Astrocyte (in vitro differentiated cells and primary cell): ENCODE results near the gene PAK6. TPM values are rescaled to one million over a fixed set of nuclear protein-coding genes. Genes with fewer than 3 reads are reported as not detected.

Source experiments
- DNase-seq: peaks from one replicate; pipeline ENCODE4 v3.0.0-alpha.2; 2010; ENCODE audit warnings: low read depth
- FAIRE-seq: peaks from 2 replicates; lab custom pipeline; 2011; peaks lifted over from hg19 to GRCh38; lab: Jason Lieb, UNC
- H2AFZ ChIP-seq: 2 replicates; pipeline ENCODE4 v1.6.0; 2012; ENCODE audit warnings: low read depth, low read length, inconsistent platforms
- H3K27ac ChIP-seq: 2 replicates; pipeline ENCODE4 v1.5.1; 2011; ENCODE audit warnings: low read depth, low read length, inconsistent platforms
- H3K27me3 ChIP-seq: 2 replicates; pipeline ENCODE4 v1.6.0; 2011; ENCODE audit warnings: low read length, inconsistent platforms; ENCODE audit not compliant: insufficient read depth
- H3K36me3 ChIP-seq: 2 replicates; pipeline ENCODE4 v1.5.1; 2011; ENCODE audit warnings: low read length, inconsistent platforms; ENCODE audit not compliant: insufficient read depth
- H3K4me1 ChIP-seq: 2 replicates; pipeline ENCODE4 v1.5.1; 2011; ENCODE audit warnings: low read length, inconsistent platforms; ENCODE audit not compliant: insufficient read depth
- H3K4me2 ChIP-seq: 2 replicates; pipeline ENCODE4 v1.6.0; 2012; ENCODE audit warnings: low read length, inconsistent platforms
- H3K4me3 ChIP-seq: 2 replicates; pipeline ENCODE4 v1.5.1; 2011; ENCODE audit warnings: low read depth, mild to moderate bottlenecking, low read length, inconsistent platforms; ENCODE audit not compliant: insufficient read depth
- H3K79me2 ChIP-seq: 2 replicates; pipeline ENCODE4 v1.6.0; 2012; ENCODE audit warnings: mild to moderate bottlenecking, low read length, inconsistent platforms; ENCODE audit not compliant: insufficient read depth
- H3K9ac ChIP-seq: 2 replicates; pipeline ENCODE4 v1.6.0; 2012; ENCODE audit warnings: mild to moderate bottlenecking, low read length, inconsistent platforms
- H3K9me3 ChIP-seq: 2 replicates; pipeline ENCODE4 v1.5.1; 2012; ENCODE audit warnings: low read depth, mild to moderate bottlenecking, low read length, inconsistent platforms; ENCODE audit not compliant: insufficient read depth
- H4K20me1 ChIP-seq: 2 replicates; pipeline ENCODE4 v1.6.0; 2012; ENCODE audit warnings: low read length, inconsistent platforms; ENCODE audit not compliant: insufficient read depth
- H3K27ac Mint-ChIP-seq: one replicate; pipeline ENCODE4 v1.8.0; 2021; ENCODE audit warnings: mild to moderate bottlenecking, mixed read lengths; ENCODE audit not compliant: unreplicated experiment
- H3K27me3 Mint-ChIP-seq: one replicate; pipeline ENCODE4 v1.8.0; 2021; ENCODE audit warnings: low read depth, mixed read lengths; ENCODE audit not compliant: unreplicated experiment
- H3K36me3 Mint-ChIP-seq: one replicate; pipeline ENCODE4 v1.8.0; 2021; ENCODE audit warnings: low read depth, mixed read lengths; ENCODE audit not compliant: unreplicated experiment
- H3K4me1 Mint-ChIP-seq: one replicate; pipeline ENCODE4 v1.8.0; 2021; ENCODE audit warnings: low read depth, mixed read lengths; ENCODE audit not compliant: unreplicated experiment
- H3K4me3 Mint-ChIP-seq: one replicate; pipeline ENCODE4 v1.8.0; 2021; ENCODE audit warnings: mild to moderate bottlenecking, moderate library complexity, mixed read lengths; ENCODE audit not compliant: unreplicated experiment
- H3K9me3 Mint-ChIP-seq: one replicate; pipeline ENCODE4 v1.8.0; 2021; ENCODE audit warnings: mild to moderate bottlenecking, mixed read lengths; ENCODE audit not compliant: unreplicated experiment
- EZH2 ChIP-seq: IDR thresholded peaks from 2 replicates; pipeline ENCODE4 v1.6.1; 2012; ENCODE audit warnings: mild to moderate bottlenecking, low read length, inconsistent platforms; ENCODE audit not compliant: insufficient read depth
- total RNA-seq: library from RNA; stranded (reverse); gene quantifications from 2 replicates; pipeline ENCODE4 v1.2.1, GENCODE V29; 2021
- TF ChIP-seq, protein P1 (sequence below): IDR thresholded peaks from 2 replicates; pipeline ENCODE4 v1.5.1; 2011; ENCODE audit warnings: low read depth, mild to moderate bottlenecking, inconsistent platforms, low read length, moderate library complexity; ENCODE audit not compliant: insufficient read depth

PAK6 gene
- total RNA-seq, 1 donor from 2014 or later, result 1.1 TPM

GRCh38 chr15:40252438-40253166 is 13.7 kb downstream of the PAK6 start:
- Histone ChIP-seq H3K4me3 (peak overlapping the region; percentile 43), H3K79me2 (no peaks in the 10 kb centered on the region), H4K20me1 (no peaks in the 10 kb centered on the region), H3K36me3 (no peaks in the 10 kb centered on the region), H2AFZ (peak overlapping the region; percentile 43), H3K4me2 (peak overlapping the region; percentile 80), H3K9me3 (no peaks in the 10 kb centered on the region), H3K27me3 (peaks cover 31% of the 10 kb centered on the region), H3K9ac (peak overlapping the region; percentile 30), H3K4me1 (peaks cover 36% of the 10 kb centered on the region), H3K27ac (no peak overlapping the region)
- Mint-ChIP-seq H3K9me3 (no peaks in the 10 kb centered on the region), H3K27ac (no peak overlapping the region), H3K36me3 (no peaks in the 10 kb centered on the region), H3K4me1 (peaks cover 24% of the 10 kb centered on the region), H3K4me3 (no peak overlapping the region), H3K27me3 (peaks cover 38% of the 10 kb centered on the region)
- peak; percentile 95 for TF ChIP-seq EZH2
- TF ChIP-seq, protein P1, sequence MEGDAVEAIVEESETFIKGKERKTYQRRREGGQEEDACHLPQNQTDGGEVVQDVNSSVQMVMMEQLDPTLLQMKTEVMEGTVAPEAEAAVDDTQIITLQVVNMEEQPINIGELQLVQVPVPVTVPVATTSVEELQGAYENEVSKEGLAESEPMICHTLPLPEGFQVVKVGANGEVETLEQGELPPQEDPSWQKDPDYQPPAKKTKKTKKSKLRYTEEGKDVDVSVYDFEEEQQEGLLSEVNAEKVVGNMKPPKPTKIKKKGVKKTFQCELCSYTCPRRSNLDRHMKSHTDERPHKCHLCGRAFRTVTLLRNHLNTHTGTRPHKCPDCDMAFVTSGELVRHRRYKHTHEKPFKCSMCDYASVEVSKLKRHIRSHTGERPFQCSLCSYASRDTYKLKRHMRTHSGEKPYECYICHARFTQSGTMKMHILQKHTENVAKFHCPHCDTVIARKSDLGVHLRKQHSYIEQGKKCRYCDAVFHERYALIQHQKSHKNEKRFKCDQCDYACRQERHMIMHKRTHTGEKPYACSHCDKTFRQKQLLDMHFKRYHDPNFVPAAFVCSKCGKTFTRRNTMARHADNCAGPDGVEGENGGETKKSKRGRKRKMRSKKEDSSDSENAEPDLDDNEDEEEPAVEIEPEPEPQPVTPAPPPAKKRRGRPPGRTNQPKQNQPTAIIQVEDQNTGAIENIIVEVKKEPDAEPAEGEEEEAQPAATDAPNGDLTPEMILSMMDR, result no peak
- no peak for DNase-seq
- FAIRE-seq, result no peak

- Mint-ChIP-seq H3K4me1 (peaks cover 30% of the 10 kb centered on the region), H3K27me3 (peaks cover 38% of the 10 kb centered on the region), H3K27ac (no peak overlapping the region), H3K9me3 (no peaks in the 10 kb centered on the region), H3K4me3 (no peak overlapping the region), H3K36me3 (no peaks in the 10 kb centered on the region)
- Histone ChIP-seq H3K4me1 (peaks cover 43% of the 10 kb centered on the region), H4K20me1 (no peaks in the 10 kb centered on the region), H3K9me3 (no peaks in the 10 kb centered on the region), H2AFZ (peak overlapping the region; percentile 43), H3K79me2 (no peaks in the 10 kb centered on the region), H3K36me3 (no peaks in the 10 kb centered on the region), H3K27me3 (peaks cover 31% of the 10 kb centered on the region), H3K27ac (no peak overlapping the region), H3K9ac (peak overlapping the region; percentile 30), H3K4me3 (peak overlapping the region; percentile 43), H3K4me2 (peak overlapping the region; percentile 80)
- FAIRE-seq (no peak), DNase-seq (no peak)
- TF ChIP-seq EZH2, result peak; percentile 17
- TF ChIP-seq, protein P1, result no peak
Measured at GRCh38 chr15:40253167-40253790, 14.4 kb downstream of the PAK6 start.

DNA sequence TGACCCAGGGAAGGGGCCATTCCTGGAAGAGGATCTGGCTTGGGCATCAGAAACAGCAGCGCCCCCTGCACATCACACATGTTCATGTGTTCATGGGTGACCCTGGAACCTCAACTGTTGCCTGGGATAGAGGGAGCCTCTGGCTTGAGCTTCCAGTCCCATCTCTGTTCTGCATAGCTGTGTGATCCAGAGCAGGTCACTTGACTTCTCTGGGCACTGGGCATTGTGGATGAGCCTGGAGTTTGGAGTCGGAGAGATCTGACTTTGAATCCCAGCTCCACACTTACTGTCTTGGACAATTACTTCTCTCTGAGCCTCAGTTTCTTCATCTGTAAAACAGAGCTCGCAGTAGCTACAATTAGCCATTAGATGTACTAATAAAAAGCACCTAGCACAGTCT is 15.6 kb downstream of the PAK6 start:
- peaks cover 36% of the 10 kb centered on the region for H3K27me3 Mint-ChIP-seq

More for the DNA sequence above, 15.6 kb downstream of the PAK6 start:
- no peak overlapping the region for H2AFZ ChIP-seq
- FAIRE-seq (no peak), DNase-seq (no peak)
- H3K4me1 ChIP-seq, result peaks cover 50% of the 10 kb centered on the region
- TF ChIP-seq EZH2, result no peak
- TF ChIP-seq, protein P1, result no peak
- H3K27me3 ChIP-seq, result peaks cover 31% of the 10 kb centered on the region
- H3K9ac ChIP-seq, result no peak overlapping the region
- no peak overlapping the region for H3K4me3 ChIP-seq
- Mint-ChIP-seq H3K36me3 (no peaks in the 10 kb centered on the region), H3K4me3 (no peak overlapping the region), H3K4me1 (peaks cover 31% of the 10 kb centered on the region), H3K9me3 (no peaks in the 10 kb centered on the region), H3K27ac (no peak overlapping the region)
- H3K27ac ChIP-seq, result no peak overlapping the region
- H3K36me3 ChIP-seq, result no peaks in the 10 kb centered on the region
- no peak overlapping the region for H3K4me2 ChIP-seq
- no peaks in the 10 kb centered on the region for H4K20me1 ChIP-seq
- no peaks in the 10 kb centered on the region for H3K9me3 ChIP-seq
- H3K79me2 ChIP-seq, result no peaks in the 10 kb centered on the region
